OCI-LY7 (cell line): ENCODE results near the gene FAM107A.

Experiments used
- EZH2phosphoT487 ChIP-seq: fragments of 200-600 bp; sonication (generic); IDR thresholded peaks from 2 replicates; pipeline ENCODE4 v1.6.1; 2018; ENCODE audit warnings: low read depth, borderline replicate concordance, mild to moderate bottlenecking, mixed run types, antibody characterized with exemption, low read length, moderate library complexity, mixed read lengths
- TF ChIP-seq, protein P1 (sequence below): fragments of 200-600 bp; sonication (generic); conservative IDR thresholded peaks from 2 replicates; pipeline ENCODE4 v1.5.1; 2014; ENCODE audit warnings: mild to moderate bottlenecking, antibody characterized with exemption, low read length, moderate library complexity, mixed read lengths

DNA sequence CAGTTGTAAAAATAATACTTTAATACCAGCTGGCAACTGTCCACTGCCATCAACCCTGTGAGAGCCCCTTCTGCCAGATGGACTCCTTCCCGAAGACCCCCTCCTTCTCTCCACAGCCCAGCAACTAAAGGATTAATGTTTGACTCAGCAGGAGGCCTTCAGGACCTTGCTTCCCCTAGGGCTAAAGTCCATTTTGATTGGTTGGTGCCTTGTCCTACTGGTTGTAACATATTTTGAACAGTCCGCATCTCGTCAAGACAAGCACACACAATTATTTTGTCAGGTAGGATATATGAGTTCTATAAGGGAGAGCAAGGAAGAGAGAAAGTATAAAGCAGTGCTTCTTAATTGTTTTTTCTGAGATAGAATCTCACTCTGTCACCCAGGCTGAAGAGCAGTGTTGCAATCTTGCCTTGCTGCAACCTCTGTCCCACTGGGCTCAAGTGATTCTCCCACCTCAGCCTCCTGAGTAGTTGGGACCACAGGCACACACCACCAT is 58.9 kb downstream of the FAM107A start:
- TF ChIP-seq, protein P1, sequence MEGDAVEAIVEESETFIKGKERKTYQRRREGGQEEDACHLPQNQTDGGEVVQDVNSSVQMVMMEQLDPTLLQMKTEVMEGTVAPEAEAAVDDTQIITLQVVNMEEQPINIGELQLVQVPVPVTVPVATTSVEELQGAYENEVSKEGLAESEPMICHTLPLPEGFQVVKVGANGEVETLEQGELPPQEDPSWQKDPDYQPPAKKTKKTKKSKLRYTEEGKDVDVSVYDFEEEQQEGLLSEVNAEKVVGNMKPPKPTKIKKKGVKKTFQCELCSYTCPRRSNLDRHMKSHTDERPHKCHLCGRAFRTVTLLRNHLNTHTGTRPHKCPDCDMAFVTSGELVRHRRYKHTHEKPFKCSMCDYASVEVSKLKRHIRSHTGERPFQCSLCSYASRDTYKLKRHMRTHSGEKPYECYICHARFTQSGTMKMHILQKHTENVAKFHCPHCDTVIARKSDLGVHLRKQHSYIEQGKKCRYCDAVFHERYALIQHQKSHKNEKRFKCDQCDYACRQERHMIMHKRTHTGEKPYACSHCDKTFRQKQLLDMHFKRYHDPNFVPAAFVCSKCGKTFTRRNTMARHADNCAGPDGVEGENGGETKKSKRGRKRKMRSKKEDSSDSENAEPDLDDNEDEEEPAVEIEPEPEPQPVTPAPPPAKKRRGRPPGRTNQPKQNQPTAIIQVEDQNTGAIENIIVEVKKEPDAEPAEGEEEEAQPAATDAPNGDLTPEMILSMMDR: no peak
- TF ChIP-seq EZH2phosphoT487: no peak
